H9 (cell line): ENCODE measurements around the gene SF1. TPM values are rescaled to one million over a fixed set of nuclear protein-coding genes. Genes with fewer than 3 reads are reported as not detected.

ENCODE experiments used
- DNase-seq: peaks from one replicate; pipeline ENCODE4 v3.0.0-alpha.2; 2017
- H2AFZ ChIP-seq: one replicate; pipeline ENCODE4 v1.6.1; 2013; ENCODE audit warnings: mild to moderate bottlenecking, low read length, control low read depth, moderate library complexity
- H2AK5ac ChIP-seq: 2 replicates; pipeline ENCODE4 v1.6.1; 2013; ENCODE audit warnings: low read length, control low read depth, mixed read lengths; ENCODE audit not compliant: insufficient read length
- H2BK120ac ChIP-seq: one replicate; pipeline ENCODE4 v1.6.1; 2013; ENCODE audit warnings: low read depth, mild to moderate bottlenecking, low read length, control low read depth, inconsistent platforms; ENCODE audit not compliant: poor library complexity, severe bottlenecking
- H2BK12ac ChIP-seq: 2 replicates; pipeline ENCODE4 v1.6.1; 2013; ENCODE audit warnings: low read length, control low read depth, mixed read lengths, low read depth; ENCODE audit not compliant: insufficient read length
- H2BK15ac ChIP-seq: 2 replicates; pipeline ENCODE4 v1.6.1; 2013; ENCODE audit warnings: low read depth, low read length, control low read depth
- H2BK20ac ChIP-seq: one replicate; pipeline ENCODE4 v1.6.1; 2013; ENCODE audit warnings: low read depth, mild to moderate bottlenecking, low read length, control low read depth, inconsistent platforms; ENCODE audit not compliant: poor library complexity, severe bottlenecking
- H2BK5ac ChIP-seq: 2 replicates; pipeline ENCODE4 v1.6.1; 2013; ENCODE audit warnings: low read length, control low read depth, mixed read lengths; ENCODE audit not compliant: insufficient read length
- H3K14ac ChIP-seq: 2 replicates; pipeline ENCODE4 v1.6.1; 2013; ENCODE audit warnings: low read length, control low read depth; ENCODE audit not compliant: insufficient read depth
- H3K18ac ChIP-seq: 2 replicates; pipeline ENCODE4 v1.6.1; 2013; ENCODE audit warnings: low read depth, mild to moderate bottlenecking, mixed read lengths, low read length, control low read depth; ENCODE audit not compliant: insufficient read length
- H3K23ac ChIP-seq: 2 replicates; pipeline ENCODE4 v1.6.1; 2013; ENCODE audit warnings: low read length, control low read depth, mixed read lengths, low read depth; ENCODE audit not compliant: insufficient read length
- H3K23me2 ChIP-seq: 2 replicates; pipeline ENCODE4 v1.6.1; 2013; ENCODE audit warnings: low read depth, mild to moderate bottlenecking, mixed read lengths, low read length, control low read depth; ENCODE audit not compliant: insufficient read length, poor library complexity, severe bottlenecking
- H3K27ac ChIP-seq: 2 replicates; pipeline ENCODE4 v1.5.1; 2013; ENCODE audit warnings: low read length, control low read depth, mixed read lengths, low read depth; ENCODE audit not compliant: insufficient read length
- H3K27me3 ChIP-seq: 2 replicates; pipeline ENCODE4 v1.6.1; 2013; ENCODE audit warnings: low read length, control low read depth, inconsistent platforms; ENCODE audit not compliant: insufficient read depth
- H3K4ac ChIP-seq: 2 replicates; pipeline ENCODE4 v1.6.1; 2013; ENCODE audit warnings: low read depth, mild to moderate bottlenecking, control low read depth, inconsistent platforms, low read length, moderate library complexity
- H3K4me1 ChIP-seq: 2 replicates; pipeline ENCODE4 v1.6.1; 2013; ENCODE audit warnings: low read length, control low read depth, inconsistent platforms; ENCODE audit not compliant: insufficient read depth
- H3K4me2 ChIP-seq: 2 replicates; pipeline ENCODE4 v1.6.1; 2013; ENCODE audit warnings: low read length, control low read depth, mixed read lengths; ENCODE audit not compliant: insufficient read length, insufficient read depth
- H3K56ac ChIP-seq: 2 replicates; pipeline ENCODE4 v1.6.1; 2013; ENCODE audit warnings: low read depth, mild to moderate bottlenecking, mixed read lengths, low read length, control low read depth; ENCODE audit not compliant: insufficient read length
- H3K79me1 ChIP-seq: 2 replicates; pipeline ENCODE4 v1.6.1; 2013; ENCODE audit warnings: low read depth, mild to moderate bottlenecking, moderate library complexity, low read length, control low read depth, inconsistent platforms; ENCODE audit not compliant: insufficient read depth, poor library complexity, severe bottlenecking
- H3K79me2 ChIP-seq: 2 replicates; pipeline ENCODE4 v1.6.1; 2013; ENCODE audit warnings: low read length, control low read depth, inconsistent platforms; ENCODE audit not compliant: insufficient read depth
- H3K9ac ChIP-seq: 2 replicates; pipeline ENCODE4 v1.6.1; 2013; ENCODE audit warnings: low read length, control low read depth, mixed read lengths; ENCODE audit not compliant: insufficient read length; ENCODE audit errors: extremely low read depth
- H3K9me3 ChIP-seq: one replicate; pipeline ENCODE4 v1.6.1; 2013; ENCODE audit warnings: low read depth, low read length, inconsistent platforms; ENCODE audit not compliant: control insufficient read depth
- H3T11ph ChIP-seq: one replicate; pipeline ENCODE4 v1.6.1; 2013; ENCODE audit warnings: mild to moderate bottlenecking, low read length, control low read depth, inconsistent platforms
- H4K20me1 ChIP-seq: one replicate; pipeline ENCODE4 v1.6.1; 2013; ENCODE audit not compliant: control insufficient read depth, insufficient read length, insufficient read depth
- H4K5ac ChIP-seq: 2 replicates; pipeline ENCODE4 v1.6.1; 2013; ENCODE audit warnings: low read depth, mild to moderate bottlenecking, mixed read lengths, low read length, control low read depth; ENCODE audit not compliant: insufficient read length
- H4K8ac ChIP-seq: replicated peaks from 2 replicates; pipeline ENCODE4 v1.6.1; 2013; ENCODE audit warnings: low read length, control low read depth, mixed read lengths, low read depth; ENCODE audit not compliant: insufficient read length
- H4K91ac ChIP-seq: 2 replicates; pipeline ENCODE4 v1.6.1; 2013; ENCODE audit warnings: low read depth, mild to moderate bottlenecking, moderate library complexity, mixed read lengths, low read length, control low read depth; ENCODE audit not compliant: insufficient read length
- H3K27ac Mint-ChIP-seq, 3 experiments: 2 replicates in 2 of 3; 3 replicates in 1 of 3; pipeline ENCODE4 v1.8.0; 2020 to 2021; ENCODE audit warnings: mixed read lengths in 3 of 3, mild to moderate bottlenecking in 1 of 3, moderate library complexity in 1 of 3
- H3K27me3 Mint-ChIP-seq: 2 replicates; pipeline ENCODE4 v1.8.0; 2021; ENCODE audit warnings: low read depth, mild to moderate bottlenecking, moderate library complexity, mixed read lengths
- H3K36me3 Mint-ChIP-seq, 3 experiments: 2 replicates in 2 of 3; 3 replicates in 1 of 3; pipeline ENCODE4 v1.8.0; 2020 to 2021; ENCODE audit warnings: low read depth in 3 of 3, mixed read lengths in 3 of 3; ENCODE audit not compliant: insufficient read depth in 1 of 3
- H3K4me1 Mint-ChIP-seq, 2 experiments: 2 replicates each; pipeline ENCODE4 v1.8.0; 2020; ENCODE audit warnings: mixed read lengths in 2 of 2
- H3K4me3 Mint-ChIP-seq, 2 experiments: 2 replicates in 1 of 2; 3 replicates in 1 of 2; pipeline ENCODE4 v1.8.0; 2020 to 2021; ENCODE audit warnings: mild to moderate bottlenecking in 2 of 2, mixed read lengths in 2 of 2, moderate library complexity in 1 of 2
- H3K9me3 Mint-ChIP-seq, 2 experiments: 2 replicates in 1 of 2; 3 replicates in 1 of 2; pipeline ENCODE4 v1.8.0; 2020; ENCODE audit warnings: mild to moderate bottlenecking in 2 of 2, mixed read lengths in 2 of 2, moderate library complexity in 1 of 2
- WGBS: extraction: QIAGEN DNeasy Blood & Tissue Kit; methylation state at CpG from one replicate; pipeline ENCODE4 v1.1.7; 2013; ENCODE audit warnings: missing lambda C conversion rate, low lambda C conversion rate, mixed read lengths; ENCODE audit not compliant: insufficient read length; ENCODE audit errors: extremely low coverage; 5-methylcytosine and 5-hydroxymethylcytosine counted together
- total RNA-seq: library from RNA; stranded (reverse); gene quantifications from 2 replicates; pipeline ENCODE4 v1.2.1, GENCODE V29; 2021
- TF ChIP-seq, protein P1 (sequence below): fragments of 200-600 bp; sonication (generic); conservative IDR thresholded peaks from 3 replicates; pipeline ENCODE4 v1.8.0; 2021; ENCODE audit warnings: antibody characterized with exemption, mild to moderate bottlenecking

The SF1 gene
- total RNA-seq, 1 experiment from 2014 or later: 528 TPM

GRCh38 chr11:64796047-64796756 is 17.9 kb upstream of the SF1 start:
- H3K36me3 Mint-ChIP-seq: peaks cover 0 to 14% (median 11%) of the 10 kb centered on the region in 3 experiments; a peak in 5 of 7 replicates

More at GRCh38 chr11:64796047-64796756, 17.9 kb upstream of the SF1 start:
- H3K14ac ChIP-seq: no peak overlapping the region
- H3K18ac ChIP-seq: no peak overlapping the region
- H3K4ac ChIP-seq: no peak overlapping the region
- H2BK12ac ChIP-seq: no peak overlapping the region
- no peaks in the 10 kb centered on the region for H3K9me3 ChIP-seq
- H3T11ph ChIP-seq: no peak overlapping the region
- no peak overlapping the region for H3K4me2 ChIP-seq
- WGBS: no CpG with 5 or more reads among the region's 19 CpGs
- no peak overlapping the region for H4K5ac ChIP-seq
- H3K27ac ChIP-seq: no peak overlapping the region
- H2AK5ac ChIP-seq: no peak overlapping the region
- H3K27me3 ChIP-seq: no peaks in the 10 kb centered on the region
- H3K4me1 ChIP-seq: no peaks in the 10 kb centered on the region
- no peaks in the 10 kb centered on the region for H3K4me1 Mint-ChIP-seq
- H3K23me2 ChIP-seq: no peaks in the 10 kb centered on the region
- no peaks in the 10 kb centered on the region for H3K79me1 ChIP-seq
- H3K56ac ChIP-seq: no peak overlapping the region
- H4K20me1 ChIP-seq: no peaks in the 10 kb centered on the region
- no peak overlapping the region for H2BK15ac ChIP-seq
- peak overlapping the region in 1 of 3 experiments; percentile 85; a peak in 2 of 7 replicates for H3K27ac Mint-ChIP-seq
- no peaks in the 10 kb centered on the region for H3K79me2 ChIP-seq
- no peak overlapping the region for H4K91ac ChIP-seq
- no peak overlapping the region for H3K23ac ChIP-seq
- H3K9ac ChIP-seq: no peak overlapping the region
- H3K27me3 Mint-ChIP-seq: no peaks in the 10 kb centered on the region
- DNase-seq: no peak
- no peak overlapping the region for H2BK5ac ChIP-seq
- H2BK20ac ChIP-seq: no peak overlapping the region
- H3K9me3 Mint-ChIP-seq: no peaks in the 10 kb centered on the region
- no peak overlapping the region for H2BK120ac ChIP-seq
- TF ChIP-seq, protein P1, sequence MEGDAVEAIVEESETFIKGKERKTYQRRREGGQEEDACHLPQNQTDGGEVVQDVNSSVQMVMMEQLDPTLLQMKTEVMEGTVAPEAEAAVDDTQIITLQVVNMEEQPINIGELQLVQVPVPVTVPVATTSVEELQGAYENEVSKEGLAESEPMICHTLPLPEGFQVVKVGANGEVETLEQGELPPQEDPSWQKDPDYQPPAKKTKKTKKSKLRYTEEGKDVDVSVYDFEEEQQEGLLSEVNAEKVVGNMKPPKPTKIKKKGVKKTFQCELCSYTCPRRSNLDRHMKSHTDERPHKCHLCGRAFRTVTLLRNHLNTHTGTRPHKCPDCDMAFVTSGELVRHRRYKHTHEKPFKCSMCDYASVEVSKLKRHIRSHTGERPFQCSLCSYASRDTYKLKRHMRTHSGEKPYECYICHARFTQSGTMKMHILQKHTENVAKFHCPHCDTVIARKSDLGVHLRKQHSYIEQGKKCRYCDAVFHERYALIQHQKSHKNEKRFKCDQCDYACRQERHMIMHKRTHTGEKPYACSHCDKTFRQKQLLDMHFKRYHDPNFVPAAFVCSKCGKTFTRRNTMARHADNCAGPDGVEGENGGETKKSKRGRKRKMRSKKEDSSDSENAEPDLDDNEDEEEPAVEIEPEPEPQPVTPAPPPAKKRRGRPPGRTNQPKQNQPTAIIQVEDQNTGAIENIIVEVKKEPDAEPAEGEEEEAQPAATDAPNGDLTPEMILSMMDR: no peak
- no peak overlapping the region for H3K4me3 Mint-ChIP-seq
- H4K8ac ChIP-seq: no peak overlapping the region
- no peak overlapping the region for H2AFZ ChIP-seq
